Cardiac muscle cell (in vitro differentiated cells and primary cell): ENCODE measurements around the gene HK2. TPM values are rescaled to one million over a fixed set of nuclear protein-coding genes. Genes with fewer than 3 reads are reported as not detected.

Experiments
- DNase-seq, 2 donors: peaks; one replicate each; pipeline versions ENCODE4 v3.0.0 to v3.0.0-alpha.2; 2010 to 2017; ENCODE audit warnings: low read depth in 1 of 2, low spot score in 1 of 2
- H3K27ac ChIP-seq: fragments of 200-600 bp; sonication (generic); 2 replicates; pipeline ENCODE4 v1.5.1; 2016
- H3K27me3 ChIP-seq: fragments of 200-600 bp; sonication (generic); 2 replicates; pipeline ENCODE4 v1.6.0; 2016; ENCODE audit warnings: control low read depth
- H3K36me3 ChIP-seq: fragments of 200-600 bp; sonication (generic); 2 replicates; pipeline ENCODE4 v1.5.1; 2016; ENCODE audit warnings: control low read depth
- H3K4me1 ChIP-seq: fragments of 200-600 bp; sonication (generic); 2 replicates; pipeline ENCODE4 v1.8.1; 2017; ENCODE audit warnings: low read depth, mild to moderate bottlenecking, mixed run types
- H3K4me3 ChIP-seq: fragments of 200-600 bp; sonication (generic); 2 replicates; pipeline ENCODE4 v1.5.1; 2016; ENCODE audit warnings: mild to moderate bottlenecking
- H3K9me3 ChIP-seq: fragments of 200-600 bp; sonication (generic); 2 replicates; pipeline ENCODE4 v1.5.1; 2017; ENCODE audit warnings: low read depth, mild to moderate bottlenecking, control low read depth
- CTCF ChIP-seq: IDR thresholded peaks from 2 replicates; pipeline ENCODE4 v1.5.1; 2012; ENCODE audit warnings: low read depth, mild to moderate bottlenecking, low read length
- polyA plus RNA-seq: library from polyadenylated mRNA; unstranded; fragments of >200 nt; fragmentation: Nextera tagmentation; extraction: Ambion mirVana; gene quantifications from 2 replicates; pipeline ENCODE4 v1.2.1, GENCODE V29; 2016
- total RNA-seq: library from RNA; depleted of rRNA; stranded (reverse); fragments of >200 nt; gene quantifications from 2 replicates; pipeline ENCODE4 v1.2.3, GENCODE V29; 2016

Gene HK2
- total and polyA plus RNA-seq, 2 experiments from 2014 or later, result 77.3 to 127 TPM

GRCh38 chr2:74924463-74925265, 90.7 kb downstream of the HK2 start:
- no peak for TF ChIP-seq CTCF
- no peak for DNase-seq
- H3K27ac ChIP-seq, result no peak overlapping the region
- no peaks in the 10 kb centered on the region for H3K4me1 ChIP-seq
- no peak overlapping the region for H3K4me3 ChIP-seq
- no peaks in the 10 kb centered on the region for H3K27me3 ChIP-seq
- no peaks in the 10 kb centered on the region for H3K36me3 ChIP-seq
- no peaks in the 10 kb centered on the region for H3K9me3 ChIP-seq

DNA sequence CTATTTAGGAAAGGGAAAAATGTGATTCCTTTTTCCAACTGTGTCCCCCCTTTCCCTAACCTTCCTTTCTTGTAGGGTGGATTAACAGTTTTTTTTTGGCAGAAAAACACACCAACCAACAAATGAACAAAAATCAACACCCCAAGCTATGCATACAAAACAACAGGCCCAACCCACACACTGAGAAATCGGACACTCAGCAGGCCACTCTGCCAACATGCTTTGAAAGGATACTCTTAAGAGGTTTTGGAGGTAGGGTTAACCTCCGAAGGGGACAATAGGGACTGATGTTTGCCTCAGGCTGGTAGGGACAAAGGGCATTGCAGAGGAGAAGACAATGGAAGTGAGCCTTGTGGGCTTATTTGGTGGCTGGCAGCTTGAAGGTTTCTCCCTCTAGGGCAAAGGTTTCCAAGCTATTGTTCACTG, 91.4 kb downstream of the HK2 start:
- Histone ChIP-seq H3K36me3 (no peaks in the 10 kb centered on the region), H3K9me3 (no peaks in the 10 kb centered on the region), H3K27ac (no peak overlapping the region), H3K27me3 (no peaks in the 10 kb centered on the region), H3K4me1 (no peaks in the 10 kb centered on the region), H3K4me3 (no peak overlapping the region)
- no peak for DNase-seq
- TF ChIP-seq CTCF, result no peak

DNA sequence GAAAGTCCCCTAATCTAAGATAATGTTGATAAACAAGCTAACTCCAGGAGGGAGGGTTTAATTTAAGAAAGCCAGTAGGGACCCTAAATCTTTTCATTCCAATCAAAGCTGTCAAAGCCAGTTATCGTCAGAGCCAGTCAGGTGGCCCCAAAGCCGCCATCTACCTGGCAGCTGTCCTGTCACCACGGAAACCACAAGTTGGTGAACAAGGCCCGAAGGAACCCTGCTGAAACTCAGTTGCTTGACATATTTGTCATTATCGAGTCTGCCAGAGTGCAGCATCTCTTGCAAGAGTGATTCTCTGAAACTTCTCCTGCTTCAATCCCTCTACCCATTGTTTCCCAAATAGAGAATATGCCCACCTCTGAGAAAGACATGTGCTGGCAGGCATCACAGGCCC, 93.7 kb downstream of the HK2 start:
- Histone ChIP-seq H3K27ac (no peak overlapping the region), H3K4me3 (no peak overlapping the region), H3K4me1 (no peaks in the 10 kb centered on the region), H3K9me3 (no peaks in the 10 kb centered on the region), H3K27me3 (no peaks in the 10 kb centered on the region), H3K36me3 (no peaks in the 10 kb centered on the region)
- DNase-seq, result no peak
- no peak for TF ChIP-seq CTCF

GRCh38 chr2:74930811-74931486, 97.0 kb downstream of the HK2 start:
- no peak for DNase-seq
- Histone ChIP-seq H3K9me3 (no peaks in the 10 kb centered on the region), H3K36me3 (no peaks in the 10 kb centered on the region), H3K27me3 (no peaks in the 10 kb centered on the region), H3K4me3 (no peak overlapping the region), H3K4me1 (no peaks in the 10 kb centered on the region), H3K27ac (no peak overlapping the region)
- no peak for TF ChIP-seq CTCF

DNA sequence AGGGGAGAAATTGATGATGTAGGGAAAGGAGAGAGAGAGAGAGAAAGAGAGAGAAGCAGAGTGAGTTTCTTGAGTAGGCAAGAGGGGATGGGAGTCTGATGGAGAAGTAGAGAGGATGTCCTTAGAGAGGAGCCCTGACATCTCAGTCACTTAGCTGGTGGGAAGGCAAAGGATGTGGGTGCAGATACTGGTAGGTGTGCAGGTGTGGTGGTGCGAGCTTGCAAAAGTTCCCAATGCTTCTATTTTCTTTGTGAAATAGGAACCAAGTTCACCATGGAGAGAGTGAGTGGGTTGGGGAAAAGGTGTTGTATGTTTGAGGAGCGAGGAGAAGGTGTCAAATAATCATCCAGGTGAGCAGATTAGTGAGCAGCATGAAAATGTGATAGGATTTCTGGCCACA, 98.0 kb downstream of the HK2 start:
- Histone ChIP-seq H3K4me3 (no peak overlapping the region), H3K36me3 (no peaks in the 10 kb centered on the region), H3K27ac (no peak overlapping the region), H3K27me3 (no peaks in the 10 kb centered on the region), H3K9me3 (no peaks in the 10 kb centered on the region), H3K4me1 (no peaks in the 10 kb centered on the region)
- no peak for TF ChIP-seq CTCF
- no peak for DNase-seq
